ENCODE results near the gene PFKP.

DNA sequence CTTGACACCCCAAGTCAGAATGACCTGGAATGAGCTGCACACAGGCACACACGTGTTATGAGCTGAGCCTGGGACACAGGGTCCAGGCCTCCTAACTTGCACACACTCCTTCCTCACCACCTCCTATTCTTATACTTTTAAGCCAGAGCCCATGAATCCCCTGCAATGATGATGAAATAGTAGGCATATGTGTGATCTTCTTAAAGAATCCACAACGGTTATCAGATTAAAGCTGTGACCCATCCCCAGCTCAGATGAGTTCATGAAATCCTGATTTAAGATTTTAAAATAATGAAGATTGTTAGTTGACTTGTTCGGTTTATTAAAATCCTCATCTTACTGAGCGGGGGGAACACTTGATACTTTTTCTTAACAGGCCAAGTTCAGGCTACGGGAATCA, 66.6 kb downstream of the PFKP start:
- TF ChIP-seq, protein P1, sequence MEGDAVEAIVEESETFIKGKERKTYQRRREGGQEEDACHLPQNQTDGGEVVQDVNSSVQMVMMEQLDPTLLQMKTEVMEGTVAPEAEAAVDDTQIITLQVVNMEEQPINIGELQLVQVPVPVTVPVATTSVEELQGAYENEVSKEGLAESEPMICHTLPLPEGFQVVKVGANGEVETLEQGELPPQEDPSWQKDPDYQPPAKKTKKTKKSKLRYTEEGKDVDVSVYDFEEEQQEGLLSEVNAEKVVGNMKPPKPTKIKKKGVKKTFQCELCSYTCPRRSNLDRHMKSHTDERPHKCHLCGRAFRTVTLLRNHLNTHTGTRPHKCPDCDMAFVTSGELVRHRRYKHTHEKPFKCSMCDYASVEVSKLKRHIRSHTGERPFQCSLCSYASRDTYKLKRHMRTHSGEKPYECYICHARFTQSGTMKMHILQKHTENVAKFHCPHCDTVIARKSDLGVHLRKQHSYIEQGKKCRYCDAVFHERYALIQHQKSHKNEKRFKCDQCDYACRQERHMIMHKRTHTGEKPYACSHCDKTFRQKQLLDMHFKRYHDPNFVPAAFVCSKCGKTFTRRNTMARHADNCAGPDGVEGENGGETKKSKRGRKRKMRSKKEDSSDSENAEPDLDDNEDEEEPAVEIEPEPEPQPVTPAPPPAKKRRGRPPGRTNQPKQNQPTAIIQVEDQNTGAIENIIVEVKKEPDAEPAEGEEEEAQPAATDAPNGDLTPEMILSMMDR (IDR thresholded peaks at IDR 0.05; ENCODE audit: low read depth, low read length), result no peak
- no peak for TF ChIP-seq EZH2phosphoT487 (IDR thresholded peaks at IDR 0.05; ENCODE audit: low read depth)

All from OCI-LY3 (cell line).